Measurements from ENCODE around the gene SNTA1. TPM values are rescaled to one million over a fixed set of nuclear protein-coding genes. Genes with fewer than 3 reads are reported as not detected.

Gene SNTA1
- total RNA-seq, 1 donor from 2014 or later: 7.1 TPM

- Histone ChIP-seq H3K27me3 (ENCODE audit: insufficient read depth, low read length) (no peaks in the 10 kb centered on the region), H2AFZ (ENCODE audit: low read depth, low read length) (no peak overlapping the region)
Observed at GRCh38 chr20:33444797-33445560, 1.4 kb upstream of the SNTA1 start.

GRCh38 chr20:33443006-33443511 is 504 bp downstream of the SNTA1 start:
- Histone ChIP-seq H3K27me3 (ENCODE audit: insufficient read depth, low read length) (no peaks in the 10 kb centered on the region), H3K79me2 (ENCODE audit: insufficient read depth, low read length) (no peaks in the 10 kb centered on the region), H3K36me3 (ENCODE audit: insufficient read depth, low read length) (no peaks in the 10 kb centered on the region), H3K9me3 (ENCODE audit: insufficient read depth, low read depth, low read length) (no peaks in the 10 kb centered on the region), H2AFZ (ENCODE audit: low read depth, low read length) (peak overlapping the region; percentile 78), H3K4me1 (ENCODE audit: insufficient read depth, low read length) (peaks cover 4% of the 10 kb centered on the region), H4K20me1 (ENCODE audit: insufficient read depth, low read length) (no peaks in the 10 kb centered on the region), H3K27ac (ENCODE audit: low read depth, low read length) (no peak overlapping the region), H3K4me2 (ENCODE audit: low read length) (peak overlapping the region; percentile 91), H3K9ac (ENCODE audit: low read length) (peak overlapping the region; percentile 67), H3K4me3 (ENCODE audit: insufficient read depth, low read depth, low read length) (peak overlapping the region; percentile 58)
- DNase-seq (ENCODE audit: low read depth): no peak
- peaks cover 9% of the 10 kb centered on the region for H3K27me3 Mint-ChIP-seq (ENCODE audit: low read depth, unreplicated experiment)
- H3K4me1 Mint-ChIP-seq (ENCODE audit: low read depth, unreplicated experiment): peaks cover 4% of the 10 kb centered on the region
- no peak overlapping the region for H3K27ac Mint-ChIP-seq (ENCODE audit: unreplicated experiment)
- no peaks in the 10 kb centered on the region for H3K36me3 Mint-ChIP-seq (ENCODE audit: low read depth, unreplicated experiment)
- peak overlapping the region; percentile 80 for H3K4me3 Mint-ChIP-seq (ENCODE audit: unreplicated experiment)
- TF ChIP-seq CTCF (IDR thresholded peaks at IDR 0.05; ENCODE audit: insufficient read depth, low read depth, low read length) (no peak), EZH2 (IDR thresholded peaks at IDR 0.05; ENCODE audit: insufficient read depth, low read length) (no peak)
- H3K9me3 Mint-ChIP-seq (ENCODE audit: unreplicated experiment): no peaks in the 10 kb centered on the region
- FAIRE-seq: no peak

More at GRCh38 chr20:33444797-33445560, 1.4 kb upstream of the SNTA1 start:
- peaks cover 4% of the 10 kb centered on the region for H3K4me1 ChIP-seq (ENCODE audit: insufficient read depth, low read length)
- TF ChIP-seq CTCF (IDR thresholded peaks at IDR 0.05; ENCODE audit: insufficient read depth, low read depth, low read length) (no peak), EZH2 (IDR thresholded peaks at IDR 0.05; ENCODE audit: insufficient read depth, low read length) (no peak)
- no peak overlapping the region for H3K9ac ChIP-seq (ENCODE audit: low read length)
- H3K36me3 Mint-ChIP-seq (ENCODE audit: low read depth, unreplicated experiment): peaks cover 2% of the 10 kb centered on the region
- no peak for FAIRE-seq
- no peaks in the 10 kb centered on the region for H3K36me3 ChIP-seq (ENCODE audit: insufficient read depth, low read length)
- H3K27me3 Mint-ChIP-seq (ENCODE audit: low read depth, unreplicated experiment): peaks cover 9% of the 10 kb centered on the region
- H3K27ac ChIP-seq (ENCODE audit: low read depth, low read length): no peak overlapping the region
- H3K9me3 ChIP-seq (ENCODE audit: insufficient read depth, low read depth, low read length): no peaks in the 10 kb centered on the region
- H3K4me3 Mint-ChIP-seq (ENCODE audit: unreplicated experiment): peak overlapping the region; percentile 86
- no peaks in the 10 kb centered on the region for H4K20me1 ChIP-seq (ENCODE audit: insufficient read depth, low read length)
- H3K4me3 ChIP-seq (ENCODE audit: insufficient read depth, low read depth, low read length): peak overlapping the region; percentile 31
- DNase-seq (ENCODE audit: low read depth): no peak
- H3K9me3 Mint-ChIP-seq (ENCODE audit: unreplicated experiment): no peaks in the 10 kb centered on the region
- H3K27ac Mint-ChIP-seq (ENCODE audit: unreplicated experiment): no peak overlapping the region
- H3K4me2 ChIP-seq (ENCODE audit: low read length): peak overlapping the region; percentile 91
- no peaks in the 10 kb centered on the region for H3K79me2 ChIP-seq (ENCODE audit: insufficient read depth, low read length)
- peaks cover 4% of the 10 kb centered on the region for H3K4me1 Mint-ChIP-seq (ENCODE audit: low read depth, unreplicated experiment)

Data from astrocyte (in vitro differentiated cells and primary cell).